Measurements from ENCODE around the gene TTLL12. TPM values are rescaled to one million over a fixed set of nuclear protein-coding genes. Genes with fewer than 3 reads are reported as not detected.

Gene TTLL12
- total and polyA plus RNA-seq, 2 of the 8 experiments (the other 6 are each of a cell fraction or from before 2014, with no cell fraction given), result 101 to 124 TPM

GRCh38 chr22:43173976-43174720, 12.8 kb downstream of the TTLL12 start (continued):
- TF ChIP-seq NANOG (IDR thresholded peaks at IDR 0.05; ENCODE audit: insufficient read depth, low read depth, low read length, poor library complexity, severe bottlenecking) (no peak), SIRT6 (IDR thresholded peaks at IDR 0.05; ENCODE audit: low read length) (no peak), SP2 (IDR thresholded peaks at IDR 0.05; ENCODE audit: low read length) (no peak)
